IMR-90 (cell line): Measurements from ENCODE around the gene LHFPL6. TPM values are rescaled to one million over a fixed set of nuclear protein-coding genes. Genes with fewer than 3 reads are reported as not detected.

Experiments used
- ATAC-seq: fragments of 200-7000 bp; cut with Tn5 transposase; 2 replicates; pipeline ENCODE4 v1.9.1; 2020; ENCODE audit warnings: low read depth, mild to moderate bottlenecking, moderate library complexity
- BruUV-seq: library from RNA; stranded (reverse); fragments of 400-500 nt; replicated peaks from 2 replicates; lab custom pipeline; 2021; lab: Mats Ljungman, UMichigan
- CTCF ChIA-PET: fragments of 300-600 bp; formaldehyde crosslinking; extraction: SDS; loops from one replicate; lab custom pipeline; 2021; ENCODE audit warnings: antibody characterized with exemption; lab: Yijun Ruan, JAX
- POLR2A ChIA-PET: fragments of 300-600 bp; sonication (Branson Sonifier 250); formaldehyde crosslinking; loops from one replicate; lab custom pipeline; 2022; ENCODE audit warnings: antibody characterized with exemption; ENCODE audit not compliant: unreplicated experiment; lab: Charles Lee
- DNase-seq: peaks from one replicate; pipeline ENCODE4 v3.0.0; 2013
- H2AFZ ChIP-seq: replicated peaks from 2 replicates; pipeline ENCODE3; 2013; ENCODE audit warnings: low read length, mild to moderate bottlenecking; ENCODE audit not compliant: poor library complexity
- H2AK5ac ChIP-seq: 2 replicates; pipeline ENCODE4 v1.6.1; 2013; ENCODE audit warnings: low read depth, low read length, inconsistent platforms
- H2AK9ac ChIP-seq: replicated peaks from 2 replicates; pipeline ENCODE3; 2013; ENCODE audit warnings: mild to moderate bottlenecking, low read depth, low read length, moderate library complexity; ENCODE audit not compliant: poor library complexity
- H2BK120ac ChIP-seq: 2 replicates; pipeline ENCODE4 v1.6.1; 2013; ENCODE audit warnings: low read depth, low read length, inconsistent platforms
- H2BK15ac ChIP-seq: 3 replicates; pipeline ENCODE4 v1.6.1; 2013; ENCODE audit warnings: low read depth, low read length, inconsistent platforms
- H2BK20ac ChIP-seq: 2 replicates; pipeline ENCODE4 v1.6.1; 2013; ENCODE audit warnings: low read depth, mild to moderate bottlenecking, inconsistent platforms, low read length, moderate library complexity
- H2BK5ac ChIP-seq: 2 replicates; pipeline ENCODE4 v1.6.1; 2013; ENCODE audit warnings: mild to moderate bottlenecking, low read depth, low read length, inconsistent platforms; ENCODE audit not compliant: poor library complexity, severe bottlenecking
- H3K14ac ChIP-seq: replicated peaks from 2 replicates; pipeline ENCODE4 v1.6.1; 2013; ENCODE audit warnings: low read depth, low read length, inconsistent platforms
- H3K18ac ChIP-seq: 2 replicates; pipeline ENCODE4 v1.6.1; 2013; ENCODE audit warnings: low read depth, low read length, control low read depth
- H3K23ac ChIP-seq: 2 replicates; pipeline ENCODE4 v1.6.1; 2013; ENCODE audit warnings: low read depth, low read length, inconsistent platforms
- H3K27ac ChIP-seq: 2 replicates; pipeline ENCODE4 v1.5.1; 2013; ENCODE audit warnings: mild to moderate bottlenecking, control low read depth, low read length; ENCODE audit not compliant: insufficient read depth
- H3K27me3 ChIP-seq: 2 replicates; pipeline ENCODE4 v1.6.1; 2013; ENCODE audit warnings: low read length; ENCODE audit not compliant: control insufficient read depth, insufficient read depth
- H3K36me3 ChIP-seq: 2 replicates; pipeline ENCODE4 v1.6.1; 2013; ENCODE audit warnings: low read length, mixed read lengths; ENCODE audit not compliant: control insufficient read depth, insufficient read depth
- H3K4ac ChIP-seq: 2 replicates; pipeline ENCODE4 v1.6.1; 2013; ENCODE audit warnings: low read depth, low read length, inconsistent platforms
- H3K4me1 ChIP-seq: 2 replicates; pipeline ENCODE4 v1.6.1; 2013; ENCODE audit warnings: low read length, mixed read lengths; ENCODE audit not compliant: control insufficient read depth, insufficient read depth
- H3K4me2 ChIP-seq: 2 replicates; pipeline ENCODE4 v1.6.1; 2013; ENCODE audit warnings: low read depth, mild to moderate bottlenecking, control low read depth, low read length, moderate library complexity
- H3K4me3 ChIP-seq: 2 replicates; pipeline ENCODE4 v1.5.1; 2013; ENCODE audit warnings: low read depth, mild to moderate bottlenecking, control low read depth, low read length, moderate library complexity; ENCODE audit not compliant: insufficient read depth
- H3K56ac ChIP-seq: 2 replicates; pipeline ENCODE4 v1.6.1; 2013; ENCODE audit warnings: low read length, inconsistent platforms; ENCODE audit not compliant: insufficient read depth; ENCODE audit errors: extremely low read depth
- H3K79me1 ChIP-seq, 2 experiments: 2 replicates each; pipeline ENCODE4 v1.6.1; 2013; ENCODE audit warnings: low read length in 2 of 2, inconsistent platforms in 1 of 2, low read depth in 1 of 2
- H3K9ac ChIP-seq: 2 replicates; pipeline ENCODE4 v1.6.1; 2013; ENCODE audit warnings: low read depth, low read length, control low read depth
- H3K9me1 ChIP-seq: 2 replicates; pipeline ENCODE4 v1.6.1; 2013; ENCODE audit warnings: low read length, inconsistent platforms; ENCODE audit not compliant: insufficient read depth
- H3K9me3 ChIP-seq: 2 replicates; pipeline ENCODE4 v1.6.1; 2013; ENCODE audit warnings: low read length; ENCODE audit not compliant: control insufficient read depth, insufficient read depth
- H4K20me1 ChIP-seq: 2 replicates; pipeline ENCODE4 v1.6.1; 2013; ENCODE audit warnings: low read length, inconsistent platforms; ENCODE audit not compliant: insufficient read depth
- H4K5ac ChIP-seq: 2 replicates; pipeline ENCODE4 v1.6.1; 2013; ENCODE audit warnings: mild to moderate bottlenecking, low read depth, low read length, control low read depth
- H4K8ac ChIP-seq, 2 experiments: 2 replicates each; pipeline ENCODE4 v1.6.1; 2013; ENCODE audit warnings: low read depth in 2 of 2, low read length in 2 of 2, control low read depth in 1 of 2, inconsistent platforms in 1 of 2
- H4K91ac ChIP-seq: 2 replicates; pipeline ENCODE4 v1.6.1; 2013; ENCODE audit warnings: low read depth, low read length, inconsistent platforms; ENCODE audit not compliant: insufficient read depth
- BHLHE40 ChIP-seq: fragments of 150-350 bp; IDR thresholded peaks from 2 replicates; pipeline ENCODE4 v1.6.1; 2016; ENCODE audit warnings: mild to moderate bottlenecking, low read depth, low read length
- MAFK ChIP-seq: IDR thresholded peaks from 2 replicates; pipeline ENCODE4 v1.6.1; 2012; ENCODE audit warnings: low read depth, low read length, improper control_type of control experiment
- MXI1 ChIP-seq: IDR thresholded peaks from 2 replicates; pipeline ENCODE4 v1.6.1; 2012; ENCODE audit warnings: low read depth, mild to moderate bottlenecking, low read length, moderate library complexity, borderline replicate concordance
- NFE2L2 ChIP-seq: fragments of 150-350 bp; IDR thresholded peaks from 2 replicates; pipeline ENCODE4 v1.6.1; 2016; ENCODE audit warnings: low read depth, mild to moderate bottlenecking, low read length
- RCOR1 ChIP-seq: IDR thresholded peaks from 2 replicates; pipeline ENCODE4 v1.6.1; 2012; ENCODE audit warnings: mild to moderate bottlenecking, low read length, improper control_type of control experiment; ENCODE audit not compliant: insufficient replicate concordance
- WGBS, 2 experiments: methylation state at CpG; one replicate each; pipeline versions ENCODE4 v1.1.5 to v1.1.7; 2013; ENCODE audit warnings: missing lambda C conversion rate in 2 of 2; ENCODE audit not compliant: insufficient read length in 1 of 2; ENCODE audit errors: extremely low coverage in 2 of 2; 5-methylcytosine and 5-hydroxymethylcytosine counted together
- dilution Hi-C: fragments of 300-500 bp; cut with HindIII; formaldehyde crosslinking; loops from one replicate; pipeline ENCODE4 v1.14.3; 2018; ENCODE audit warnings: low sequenced_read_pairs; ENCODE audit not compliant: unreplicated experiment
- in situ Hi-C: fragments of 300-500 bp; cut with MboI; formaldehyde crosslinking; loops from 3 replicates; pipeline ENCODE4 v1.14.3; 2019; ENCODE audit warnings: low sequenced_read_pairs, inconsistent platforms, mixed read lengths
- intact Hi-C: fragments of 100-400 bp; cut with micrococcal nuclease; formaldehyde crosslinking; loops from 2 replicates; pipeline ENCODE4 v1.10.0; 2022
- polyA plus RNA-seq, 3 experiments: library from polyadenylated mRNA; depleted of rRNA; stranded (reverse); fragments of >200 nt; gene quantifications; 2 replicates each; pipeline ENCODE4 v1.2.3, GENCODE V29; 2012; ENCODE audit warnings: low replicate concordance in 1 of 3
- total RNA-seq: library from RNA; depleted of rRNA; stranded (reverse); fragments of >200 nt; gene quantifications from 2 replicates; pipeline ENCODE4 v1.2.3, GENCODE V29; 2012
- TF ChIP-seq, protein P1 (sequence below): fragments of 150-350 bp; IDR thresholded peaks from 2 replicates; pipeline ENCODE4 v1.6.1; 2017; ENCODE audit warnings: mild to moderate bottlenecking, antibody characterized with exemption, low read length, low read depth

The LHFPL6 gene
- total and polyA plus RNA-seq, 2 of the 4 experiments (the other 2 are of a cell fraction), result 24.7 to 36.1 TPM

DNA sequence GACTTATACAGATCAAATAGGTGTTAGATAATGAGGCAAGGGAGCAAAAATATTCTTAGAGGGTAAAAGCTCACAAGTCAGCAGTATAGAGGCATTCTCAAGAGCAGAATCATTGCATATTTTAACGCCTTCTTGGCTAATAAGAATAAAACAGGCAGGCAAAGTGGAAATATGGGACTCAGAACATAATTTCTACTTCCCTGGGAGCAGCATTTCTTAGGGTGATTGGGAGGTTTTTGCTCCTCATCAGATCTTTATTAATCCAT lies 39.6 kb downstream of the LHFPL6 start:
- peak overlapping the region; percentile 89; the same call in 1 of the 2 replicates for H3K18ac ChIP-seq
- H3K4ac ChIP-seq, result peak overlapping the region; percentile 70; the same call in 1 of the 2 replicates
- ATAC-seq (no peak), DNase-seq (no peak)
- H2AK5ac ChIP-seq, result no peak overlapping the region
- ChIA-PET POLR2A (interaction anchor here (0.6 kb wide), 1 partner anchor 10 kb away, joined by 3 read pairs; no protein-coding TSS in a partner anchor), CTCF (no interaction called here)
- H3K4me3 ChIP-seq, result no peak overlapping the region
- H4K20me1 ChIP-seq, result no peaks in the 10 kb centered on the region
- peak overlapping the region; percentile 50; the same call in 1 of the 2 replicates for H4K91ac ChIP-seq
- no peak for TF ChIP-seq RCOR1
- TF ChIP-seq MXI1, result no peak
- no peak for TF ChIP-seq MAFK
- no peak for TF ChIP-seq NFE2L2
- TF ChIP-seq, protein P1, sequence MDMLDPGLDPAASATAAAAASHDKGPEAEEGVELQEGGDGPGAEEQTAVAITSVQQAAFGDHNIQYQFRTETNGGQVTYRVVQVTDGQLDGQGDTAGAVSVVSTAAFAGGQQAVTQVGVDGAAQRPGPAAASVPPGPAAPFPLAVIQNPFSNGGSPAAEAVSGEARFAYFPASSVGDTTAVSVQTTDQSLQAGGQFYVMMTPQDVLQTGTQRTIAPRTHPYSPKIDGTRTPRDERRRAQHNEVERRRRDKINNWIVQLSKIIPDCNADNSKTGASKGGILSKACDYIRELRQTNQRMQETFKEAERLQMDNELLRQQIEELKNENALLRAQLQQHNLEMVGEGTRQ, result no peak
- no peak for TF ChIP-seq BHLHE40
- H3K36me3 ChIP-seq, result no peaks in the 10 kb centered on the region
- H2BK5ac ChIP-seq, result peak overlapping the region; percentile 99
- peaks cover 44 to 63% of the 10 kb centered on the region in 2 experiments for H3K79me1 ChIP-seq
- no peaks in the 10 kb centered on the region for H3K9me3 ChIP-seq
- in situ Hi-C loops, result no loop called here
- no peak overlapping the region; the same call in 1 of the 2 replicates for H3K4me2 ChIP-seq
- H3K9ac ChIP-seq, result no peak overlapping the region
- H4K5ac ChIP-seq, result peak overlapping the region; percentile 19; the same call in 1 of the 2 replicates
- peak overlapping the region; percentile 30 for H2BK120ac ChIP-seq
- no CpG with 5 or more reads among the region's 1 CpG for WGBS, 2 experiments
- no peaks in the 10 kb centered on the region for H3K27me3 ChIP-seq
- peak overlapping the region; percentile 80; the same call in 2 of the 3 replicates for H2BK15ac ChIP-seq
- H3K4me1 ChIP-seq, result peaks cover 10% of the 10 kb centered on the region
- 0 out of 2 replicates have a peak, but pooled peaks cover 5% of the 10 kb centered on the region for H3K9me1 ChIP-seq
- no TSS peak for BruUV-seq
- H3K56ac ChIP-seq, result peak overlapping the region; percentile 35; the same call in 1 of the 2 replicates
- no peak overlapping the region for H2AFZ ChIP-seq
- intact Hi-C loops, result no loop called here
- no peak overlapping the region for H2AK9ac ChIP-seq
- no peak overlapping the region for H3K14ac ChIP-seq
- H3K23ac ChIP-seq, result peak overlapping the region; percentile 4; the same call in 1 of the 2 replicates
- peak overlapping the region in 1 of 2 experiments; percentile 46; a peak in 3 of 4 replicates for H4K8ac ChIP-seq
- H2BK20ac ChIP-seq, result peak overlapping the region; percentile 64
- dilution Hi-C loops, result no loop called here
- 0 out of 2 replicates have a peak overlapping the region, but pooled peaks have one; percentile 21 for H3K27ac ChIP-seq
